SKM-1 (cell line): ENCODE measurements around the gene MRAS.
"Not testable (repeated sequence)": the region's sequence is repeated elsewhere in the genome, so short reads cannot be mapped to it uniquely, and the experiment has no call there.

Source experiments
- DNase-seq: peaks from one replicate; lab custom pipeline; 2025; ENCODE audit not compliant: unreplicated experiment; lab: John Stamatoyannopoulos, UW

MRAS gene

GRCh38 chr3:138412821-138413551 lies 64.6 kb downstream of the MRAS start:
- DNase-seq, result peak; percentile 50

GRCh38 chr3:138416236-138416635 lies 67.9 kb downstream of the MRAS start:
- not testable (repeated sequence) for DNase-seq

- peak; percentile 63 for DNase-seq
These were observed 69.2 kb downstream of the MRAS start for GRCh38 chr3:138417559-138417982.

- DNase-seq, result no peak
These were observed 70.3 kb downstream of the MRAS start for GRCh38 chr3:138418601-138419206.

GRCh38 chr3:138423316-138423715 lies 74.9 kb downstream of the MRAS start:
- no peak for DNase-seq

- DNase-seq, result no peak
These were observed 75.9 kb downstream of the MRAS start for GRCh38 chr3:138424323-138424722.

GRCh38 chr3:138426211-138426610 lies 77.8 kb downstream of the MRAS start:
- no peak for DNase-seq

GRCh38 chr3:138426754-138427153 lies 78.4 kb downstream of the MRAS start:
- DNase-seq, result not testable (repeated sequence)

GRCh38 chr3:138429665-138430064 lies 81.3 kb downstream of the MRAS start:
- DNase-seq, result no peak

- no peak for DNase-seq
These were observed 84.3 kb downstream of the MRAS start for GRCh38 chr3:138432576-138433240.

GRCh38 chr3:138433892-138434275 lies 85.5 kb downstream of the MRAS start:
- no peak for DNase-seq

- DNase-seq, result peak; percentile 42
These were observed 86.0 kb downstream of the MRAS start, which contains the start of gene ESYT3 for GRCh38 chr3:138434276-138434874. ESYT3 (plus strand) TSS chr3:138434616; CDS start chr3:138434799, 183 bp downstream.

- no peak for DNase-seq
These were observed 86.7 kb downstream of the MRAS start for GRCh38 chr3:138434875-138435772.

GRCh38 chr3:138435840-138436239 lies 87.5 kb downstream of the MRAS start:
- no peak for DNase-seq

GRCh38 chr3:138437281-138437680 lies 88.9 kb downstream of the MRAS start:
- no peak for DNase-seq

GRCh38 chr3:138438896-138439295 lies 90.5 kb downstream of the MRAS start:
- DNase-seq, result no peak

- no peak for DNase-seq
These were observed 91.3 kb downstream of the MRAS start for GRCh38 chr3:138439646-138440045.

- peak; percentile 6 for DNase-seq
These were observed 91.7 kb downstream of the MRAS start for GRCh38 chr3:138440121-138440521.

- DNase-seq, result no peak
These were observed 92.2 kb downstream of the MRAS start for GRCh38 chr3:138440596-138440995.

- no peak for DNase-seq
These were observed 92.9 kb downstream of the MRAS start for GRCh38 chr3:138441256-138441655.

- DNase-seq, result no peak
These were observed 93.4 kb downstream of the MRAS start for GRCh38 chr3:138441742-138442141.
